ENCODE measurements around the gene TMEM239. TPM values are rescaled to one million over a fixed set of nuclear protein-coding genes. Genes with fewer than 3 reads are reported as not detected.
A peak's percentile ranks its signal among the peaks of the same experiment; 100 is the strongest.

TMEM239 gene
- total RNA-seq, 4 donors from 2014 or later: not detected

DNA sequence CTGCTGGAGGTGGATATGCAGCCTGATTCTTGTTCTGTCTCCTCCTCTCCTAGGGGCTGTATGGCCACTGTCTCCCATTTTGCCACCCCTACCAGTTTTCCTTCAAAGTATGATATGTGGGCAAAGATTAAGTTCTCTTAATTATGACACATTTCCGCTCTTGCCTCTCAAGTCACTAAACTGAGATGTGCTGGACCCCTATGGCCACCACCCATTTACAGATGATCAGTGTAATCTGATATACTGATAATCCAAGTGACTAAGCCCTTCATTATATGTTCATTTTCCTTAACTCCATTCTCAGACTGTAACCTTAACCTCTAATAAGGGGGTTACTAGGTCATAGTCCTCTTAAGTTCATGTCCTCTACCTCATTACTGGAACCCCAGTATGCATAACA lies 2.1 kb upstream of the TMEM239 start:
- Histone ChIP-seq H3K4me1 (no peaks in the 10 kb centered on the region), H3K36me3 (no peaks in the 10 kb centered on the region), H3K27me3 (peaks cover under 1 to 15% (median 11%) of the 10 kb centered on the region in 3 donors), H3K4me3 (no peak overlapping the region), H3K9me3 (peaks cover 0 to 5% (median 0%) of the 10 kb centered on the region in 3 donors), H3K27ac (no peak overlapping the region)
- TF ChIP-seq CTCF (IDR thresholded peaks at IDR 0.05 in 4 of 5, conservative IDR thresholded peaks at IDR 0.05 in 1 of 5): no peak
- no peak for DNase-seq
- in situ Hi-C loops (cut with MboI; ENCODE audit: low sequenced_read_pairs in 4 of 4): no loop called here
- ATAC-seq: no peak
- intact Hi-C loops (cut with DNase I; ENCODE audit: low total_unique reads): no loop called here

GRCh38 chr20:2814587-2815051 lies 1.5 kb upstream of the TMEM239 start, which contains the start of gene C20orf141:
Gene C20orf141, plus strand, starts transcription at chr20:2814987. Its CDS starts 198 bp downstream, at chr20:2815185.
- peak; percentile 29 to 58 for ATAC-seq
- H3K4me3 ChIP-seq: no peak within 1 kb of the TSS
- TF ChIP-seq POLR2A (IDR thresholded peaks at IDR 0.05): no peak
- peaks cover 0 to 5% (median 0%) of the 10 kb centered on the region in 3 donors for H3K9me3 ChIP-seq
- H3K27me3 ChIP-seq: peaks cover under 1 to 20% (median 13%) of the 10 kb centered on the region in 3 donors
- intact Hi-C loops (cut with DNase I; ENCODE audit: low total_unique reads) (no loop called here), in situ Hi-C loops (cut with MboI; ENCODE audit: low sequenced_read_pairs in 4 of 4) (no loop called here)
- peak; percentile 19 to 59 for DNase-seq
- no peak within 1 kb of the TSS for H3K27ac ChIP-seq
- H3K36me3 ChIP-seq: no peaks in the 10 kb centered on the region
- no peaks in the 10 kb centered on the region for H3K4me1 ChIP-seq

GRCh38 chr20:2815242-2815900 lies 793 bp upstream of the TMEM239 start:
- no peak for TF ChIP-seq CTCF (IDR thresholded peaks at IDR 0.05 in 4 of 5, conservative IDR thresholded peaks at IDR 0.05 in 1 of 5)
- TF ChIP-seq POLR2A (IDR thresholded peaks at IDR 0.05): no peak
- Histone ChIP-seq H3K9me3 (peaks cover 0 to 5% (median 0%) of the 10 kb centered on the region in 3 donors), H3K4me1 (no peaks in the 10 kb centered on the region), H3K4me3 (no peak overlapping the region), H3K27ac (no peak overlapping the region), H3K27me3 (peaks cover 8 to 23% (median 18%) of the 10 kb centered on the region in 3 donors), H3K36me3 (no peaks in the 10 kb centered on the region)
- DNase-seq: no peak
- intact Hi-C loops (cut with DNase I; ENCODE audit: low total_unique reads) (no loop called here), in situ Hi-C loops (cut with MboI; ENCODE audit: low sequenced_read_pairs in 4 of 4) (no loop called here)
- no peak for ATAC-seq

DNA sequence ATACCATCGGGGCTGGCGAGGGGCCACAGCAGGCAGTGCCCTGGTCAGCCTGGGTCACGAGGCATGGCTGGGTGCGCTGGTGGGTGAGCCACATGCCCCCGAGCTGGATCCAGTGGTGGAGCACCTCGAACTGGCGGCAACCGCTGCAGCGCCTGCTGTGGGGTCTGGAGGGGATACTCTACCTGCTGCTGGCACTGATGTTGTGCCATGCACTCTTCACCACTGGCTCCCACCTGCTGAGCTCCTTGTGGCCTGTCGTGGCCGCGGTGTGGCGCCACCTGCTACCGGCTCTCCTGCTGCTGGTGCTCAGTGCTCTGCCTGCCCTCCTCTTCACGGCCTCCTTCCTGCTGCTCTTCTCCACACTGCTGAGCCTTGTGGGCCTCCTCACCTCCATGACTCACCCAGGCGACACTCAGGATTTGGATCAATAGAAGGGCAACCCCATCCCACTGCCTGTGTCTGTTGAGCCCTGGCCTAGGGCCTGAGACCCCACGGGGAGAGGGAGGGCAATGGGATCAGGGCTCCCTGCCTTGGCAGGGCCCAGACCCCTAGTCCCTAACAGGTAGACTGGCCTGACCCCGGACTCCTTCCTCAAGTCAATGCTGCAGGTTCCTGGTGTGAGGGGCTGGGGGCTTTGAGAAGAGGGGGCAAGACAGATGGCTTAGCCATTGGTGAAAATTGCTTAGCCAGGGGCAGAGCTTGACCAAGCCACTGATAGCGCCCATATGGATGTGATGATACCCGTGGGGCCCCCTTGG lies 598 bp downstream of the TMEM239 start:
- ATAC-seq: no peak
- H3K27me3 ChIP-seq: peaks cover 21 to 29% (median 22%) of the 10 kb centered on the region in 3 donors
- H3K4me3 ChIP-seq: no peak overlapping the region
- no peak for DNase-seq
- TF ChIP-seq CTCF (IDR thresholded peaks at IDR 0.05 in 4 of 5, conservative IDR thresholded peaks at IDR 0.05 in 1 of 5): no peak
- TF ChIP-seq POLR2A (IDR thresholded peaks at IDR 0.05): no peak
- no peaks in the 10 kb centered on the region for H3K36me3 ChIP-seq
- no peak overlapping the region for H3K27ac ChIP-seq
- intact Hi-C loops (cut with DNase I; ENCODE audit: low total_unique reads): no loop called here
- no peaks in the 10 kb centered on the region for H3K4me1 ChIP-seq
- in situ Hi-C loops (cut with MboI; ENCODE audit: low sequenced_read_pairs in 4 of 4): no loop called here
- peaks cover 0 to 5% (median 0%) of the 10 kb centered on the region in 3 donors for H3K9me3 ChIP-seq

DNA sequence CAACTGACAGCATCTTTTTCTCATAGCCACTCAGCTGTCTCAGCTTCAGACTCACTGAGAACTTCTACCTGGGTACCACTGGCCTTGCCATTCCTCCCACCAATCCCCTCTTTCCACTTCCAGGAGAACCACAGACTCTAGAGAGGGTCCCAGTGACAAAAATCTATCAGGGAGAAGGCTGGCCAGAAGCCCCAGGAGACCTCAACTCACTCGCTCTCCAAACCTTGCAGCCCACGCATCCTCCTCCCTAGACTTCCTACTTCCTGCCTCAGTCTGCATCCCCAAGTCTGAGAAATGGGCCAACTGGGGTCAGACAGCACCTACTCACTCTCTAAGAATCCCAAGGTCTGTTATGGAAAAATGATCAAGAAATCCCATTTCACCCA lies 1.2 kb downstream of the TMEM239 start:
- no peaks in the 10 kb centered on the region for H3K9me3 ChIP-seq
- H3K27ac ChIP-seq: no peak overlapping the region
- ATAC-seq (no peak), DNase-seq (no peak)
- in situ Hi-C loops (cut with MboI; ENCODE audit: low sequenced_read_pairs in 4 of 4) (no loop called here), intact Hi-C loops (cut with DNase I; ENCODE audit: low total_unique reads) (no loop called here)
- H3K4me3 ChIP-seq: no peak overlapping the region
- no peaks in the 10 kb centered on the region for H3K36me3 ChIP-seq
- peaks cover 16 to 34% (median 27%) of the 10 kb centered on the region in 3 donors for H3K27me3 ChIP-seq
- TF ChIP-seq POLR2A (IDR thresholded peaks at IDR 0.05) (no peak), CTCF (IDR thresholded peaks at IDR 0.05 in 4 of 5, conservative IDR thresholded peaks at IDR 0.05 in 1 of 5) (no peak)
- H3K4me1 ChIP-seq: no peaks in the 10 kb centered on the region
